Stimulated activated naive B cell treated with anti-CD40 and anti-IgM and Interleukin-4, amounts not matched to agents 10 μg/mL and 1 μg/mL and 100 μg/mL, for 72 hours (primary cell): ENCODE results near the gene FN3KRP.

Experiments
- ATAC-seq, 2 donors: fragments of 150-1000 bp; cut with Tn5 transposase; replicated peaks; 2 replicates each; pipeline ENCODE4 v1.10.0; 2021; ENCODE audit warnings: moderate library complexity in 1 of 2
- DNase-seq: peaks from one replicate; pipeline ENCODE4 v3.0.0; 2021
- H3K27ac Mint-ChIP-seq: one replicate; pipeline ENCODE4 v1.8.0; 2022; ENCODE audit warnings: mild to moderate bottlenecking, mixed read lengths
- H3K27me3 Mint-ChIP-seq, 2 donors: one replicate each; pipeline ENCODE4 v1.8.0; 2022; ENCODE audit warnings: mixed read lengths in 2 of 2
- H3K36me3 Mint-ChIP-seq, 2 donors: one replicate each; pipeline ENCODE4 v1.8.0; 2022; ENCODE audit warnings: mixed read lengths in 2 of 2, mild to moderate bottlenecking in 1 of 2
- H3K4me1 Mint-ChIP-seq, 2 donors: one replicate each; pipeline ENCODE4 v1.8.0; 2022; ENCODE audit warnings: mixed read lengths in 2 of 2, mild to moderate bottlenecking in 1 of 2
- H3K4me3 Mint-ChIP-seq, 2 donors: one replicate each; pipeline ENCODE4 v1.8.0; 2022; ENCODE audit warnings: mild to moderate bottlenecking in 2 of 2, mixed read lengths in 2 of 2, moderate library complexity in 1 of 2
- H3K9me3 Mint-ChIP-seq, 2 donors: one replicate each; pipeline ENCODE4 v1.8.0; 2022; ENCODE audit warnings: mixed read lengths in 2 of 2, mild to moderate bottlenecking in 1 of 2

Gene FN3KRP, protein sequence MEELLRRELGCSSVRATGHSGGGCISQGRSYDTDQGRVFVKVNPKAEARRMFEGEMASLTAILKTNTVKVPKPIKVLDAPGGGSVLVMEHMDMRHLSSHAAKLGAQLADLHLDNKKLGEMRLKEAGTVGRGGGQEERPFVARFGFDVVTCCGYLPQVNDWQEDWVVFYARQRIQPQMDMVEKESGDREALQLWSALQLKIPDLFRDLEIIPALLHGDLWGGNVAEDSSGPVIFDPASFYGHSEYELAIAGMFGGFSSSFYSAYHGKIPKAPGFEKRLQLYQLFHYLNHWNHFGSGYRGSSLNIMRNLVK

DNA sequence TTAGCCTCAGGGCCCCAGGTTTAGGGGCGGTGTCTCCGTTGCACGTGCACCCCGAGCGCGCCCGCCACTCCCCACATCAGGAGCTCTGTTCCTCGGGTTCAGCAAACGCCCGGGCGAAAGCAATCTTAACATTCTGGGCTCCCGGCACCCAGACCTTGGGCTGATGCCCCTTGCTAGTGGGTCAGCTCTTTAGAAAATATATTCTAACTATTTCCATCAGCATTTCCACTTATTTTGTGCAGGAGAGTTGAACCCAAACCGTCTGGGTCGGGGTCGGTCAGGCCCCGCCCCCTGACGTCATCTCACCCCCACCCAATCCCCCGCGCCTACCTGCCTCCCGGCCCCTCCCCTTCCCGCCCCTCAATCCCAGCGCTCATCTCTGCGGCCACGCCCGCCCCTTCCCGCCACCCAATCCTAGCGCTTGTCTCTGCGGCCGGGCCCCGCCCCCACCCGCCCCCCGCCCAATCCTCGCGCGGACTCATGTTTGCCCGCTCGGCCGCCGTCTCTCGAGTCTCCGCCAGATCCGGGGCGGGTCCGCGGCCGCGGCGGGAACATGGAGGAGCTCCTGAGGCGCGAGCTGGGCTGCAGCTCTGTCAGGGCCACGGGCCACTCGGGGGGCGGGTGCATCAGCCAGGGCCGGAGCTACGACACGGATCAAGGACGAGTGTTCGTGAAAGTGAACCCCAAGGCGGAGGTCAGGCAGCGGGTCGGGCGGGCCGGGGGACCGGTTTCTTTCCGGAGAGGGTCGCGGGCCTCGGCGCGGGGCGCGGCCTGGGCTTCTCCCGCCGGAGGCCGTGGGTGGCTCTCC, at the start of gene FN3KRP:
FN3KRP (plus strand) TSS at position 504 of the 808 bp plus-strand sequence; CDS start at position 554, 50 bp downstream.
- DNase-seq (peak; percentile 80), ATAC-seq (peak; percentile 91)
- Mint-ChIP-seq H3K27ac (peak within 1 kb of the TSS; percentile 92), H3K27me3 (no peaks in the 10 kb centered on the region), H3K4me1 (peaks cover 11 to 28% of the 10 kb centered on the region in 2 donors), H3K4me3 (peak within 1 kb of the TSS; percentile 93 to 94), H3K9me3 (no peaks in the 10 kb centered on the region), H3K36me3 (peaks cover 10 to 17% of the 10 kb centered on the region in 2 donors)

DNA sequence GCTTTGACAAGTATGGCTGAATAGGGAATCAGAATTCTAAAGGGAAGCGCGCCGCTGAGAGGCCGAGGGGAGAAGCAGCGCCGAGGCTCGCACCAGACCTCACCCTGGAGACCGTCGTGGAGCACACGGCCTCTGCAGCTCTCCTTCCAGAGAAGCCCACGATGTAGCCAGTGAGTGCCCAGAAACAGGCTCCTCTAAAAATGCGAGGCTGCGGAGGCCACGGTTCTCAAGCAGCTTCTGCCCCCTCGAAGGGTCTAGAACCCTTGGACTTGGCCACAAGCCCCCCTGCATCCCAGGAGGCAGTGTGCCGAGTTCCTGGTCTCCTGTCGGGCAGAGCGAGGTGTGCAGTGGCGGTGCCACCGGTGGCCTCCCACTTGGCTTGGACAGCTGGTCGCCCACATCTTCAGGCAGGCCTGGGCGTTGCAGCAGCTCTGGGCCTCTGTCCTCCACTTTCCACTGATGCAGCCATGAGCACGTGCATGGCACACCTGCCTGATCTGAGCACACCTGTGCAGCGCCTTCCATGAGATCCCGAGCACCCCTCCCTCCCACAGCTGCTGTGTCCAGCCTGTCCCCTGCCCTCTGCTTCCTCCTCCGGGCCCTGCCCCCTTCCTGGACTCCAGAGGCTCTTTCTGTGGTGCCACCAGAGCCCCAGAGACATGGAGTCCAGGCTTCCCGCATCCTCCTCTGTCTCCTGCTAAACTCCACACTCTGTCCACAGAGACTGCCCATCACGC, 49.4 kb upstream of the FN3KRP start:
- ATAC-seq, result no peak
- peaks cover 3 to 10% of the 10 kb centered on the region in 2 donors for H3K27me3 Mint-ChIP-seq
- H3K4me3 Mint-ChIP-seq, result no peak overlapping the region
- H3K9me3 Mint-ChIP-seq, result no peaks in the 10 kb centered on the region
- DNase-seq, result no peak
- peaks cover 5 to 13% of the 10 kb centered on the region in 2 donors for H3K4me1 Mint-ChIP-seq
- H3K36me3 Mint-ChIP-seq, result peaks cover 0 to 4% of the 10 kb centered on the region in 2 donors
- no peak overlapping the region for H3K27ac Mint-ChIP-seq

DNA sequence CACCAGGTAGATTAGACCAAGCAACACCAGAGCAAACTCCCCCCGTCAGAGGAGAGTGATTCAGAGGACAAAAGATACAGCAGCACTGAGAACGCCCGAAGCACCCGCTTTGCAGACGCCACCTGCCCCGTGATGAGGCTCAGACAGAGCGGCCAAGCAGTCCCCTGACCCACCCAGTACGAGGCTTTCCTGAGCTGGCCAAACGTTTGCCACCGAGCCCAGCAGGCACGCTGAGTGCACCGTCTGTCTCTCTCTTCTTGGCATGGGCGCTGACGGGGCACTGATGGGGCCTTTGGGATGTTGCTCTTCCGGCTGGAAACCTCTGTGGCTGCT, 48.9 kb upstream of the FN3KRP start:
- no peak for ATAC-seq
- Mint-ChIP-seq H3K4me1 (peaks cover 5 to 13% of the 10 kb centered on the region in 2 donors), H3K4me3 (no peak overlapping the region), H3K9me3 (no peaks in the 10 kb centered on the region), H3K27ac (no peak overlapping the region), H3K27me3 (peaks cover 3 to 10% of the 10 kb centered on the region in 2 donors), H3K36me3 (peaks cover 0 to 4% of the 10 kb centered on the region in 2 donors)
- DNase-seq, result no peak

DNA sequence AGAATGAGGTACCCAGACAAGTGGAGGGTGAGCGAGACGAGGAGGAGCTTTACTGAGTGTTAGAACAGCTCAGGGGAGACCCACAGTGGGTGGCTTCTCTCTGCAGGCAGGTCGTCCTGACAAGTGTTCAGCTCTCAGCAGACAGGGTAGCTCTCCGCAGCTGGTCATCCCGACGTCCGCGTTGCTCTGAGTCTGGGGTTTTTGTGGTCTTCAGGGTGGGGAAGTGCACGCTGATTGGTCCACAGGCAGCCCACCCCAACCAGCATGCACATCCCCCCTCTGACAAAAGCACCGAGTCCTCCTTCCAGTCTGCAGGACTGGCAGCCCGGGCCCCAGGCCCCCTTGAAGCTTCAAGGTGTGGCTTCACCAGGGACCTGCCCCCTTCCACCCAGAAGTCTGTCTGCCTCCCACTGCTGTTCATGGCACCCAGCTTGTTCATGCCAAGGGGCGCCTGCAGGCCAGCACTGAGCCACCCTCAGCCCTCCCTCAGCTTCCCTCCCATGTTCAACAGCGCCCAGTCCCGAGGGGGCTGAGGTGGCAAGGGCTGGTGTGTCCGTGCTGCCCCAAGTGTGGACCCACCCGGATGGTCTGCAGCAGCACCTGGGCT, 48.4 kb upstream of the FN3KRP start:
- H3K27ac Mint-ChIP-seq, result no peak overlapping the region
- peaks cover 3 to 10% of the 10 kb centered on the region in 2 donors for H3K27me3 Mint-ChIP-seq
- H3K36me3 Mint-ChIP-seq, result peaks cover 0 to 4% of the 10 kb centered on the region in 2 donors
- DNase-seq, result no peak
- peak overlapping the region; percentile 75 to 80 for H3K4me3 Mint-ChIP-seq
- peaks cover 5 to 13% of the 10 kb centered on the region in 2 donors for H3K4me1 Mint-ChIP-seq
- peak; percentile 36 to 41 for ATAC-seq
- no peaks in the 10 kb centered on the region for H3K9me3 Mint-ChIP-seq

DNA sequence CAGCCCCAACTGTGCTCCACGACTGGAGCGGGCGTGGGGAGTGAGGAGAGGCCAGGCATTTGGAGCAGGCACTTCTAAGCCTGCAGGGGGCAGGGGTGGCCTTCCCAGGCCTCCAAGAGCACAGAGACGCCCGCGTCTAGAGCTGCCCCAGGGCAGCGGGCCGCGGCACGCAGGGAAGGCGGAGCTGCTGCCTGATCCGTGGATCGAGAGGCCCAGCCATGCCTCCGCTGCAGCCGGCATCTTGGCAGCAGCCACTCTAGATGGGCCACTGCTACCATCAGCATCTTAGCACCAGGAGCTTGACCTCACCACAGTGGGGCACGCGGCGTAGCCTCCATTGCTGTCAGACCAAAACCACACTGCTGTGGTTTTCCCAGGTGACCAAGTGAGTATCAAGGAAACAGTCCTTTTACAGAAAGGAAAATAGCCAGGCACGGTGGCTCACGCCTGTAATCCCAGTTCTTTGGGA, 47.8 kb upstream of the FN3KRP start:
- Mint-ChIP-seq H3K4me1 (peaks cover 5 to 13% of the 10 kb centered on the region in 2 donors), H3K36me3 (peaks cover 0 to 4% of the 10 kb centered on the region in 2 donors), H3K27ac (no peak overlapping the region), H3K27me3 (peaks cover 3 to 10% of the 10 kb centered on the region in 2 donors), H3K4me3 (peak overlapping the region; percentile 75 to 80), H3K9me3 (no peaks in the 10 kb centered on the region)
- peak; percentile 56 for DNase-seq
- ATAC-seq, result peak; percentile 99

DNA sequence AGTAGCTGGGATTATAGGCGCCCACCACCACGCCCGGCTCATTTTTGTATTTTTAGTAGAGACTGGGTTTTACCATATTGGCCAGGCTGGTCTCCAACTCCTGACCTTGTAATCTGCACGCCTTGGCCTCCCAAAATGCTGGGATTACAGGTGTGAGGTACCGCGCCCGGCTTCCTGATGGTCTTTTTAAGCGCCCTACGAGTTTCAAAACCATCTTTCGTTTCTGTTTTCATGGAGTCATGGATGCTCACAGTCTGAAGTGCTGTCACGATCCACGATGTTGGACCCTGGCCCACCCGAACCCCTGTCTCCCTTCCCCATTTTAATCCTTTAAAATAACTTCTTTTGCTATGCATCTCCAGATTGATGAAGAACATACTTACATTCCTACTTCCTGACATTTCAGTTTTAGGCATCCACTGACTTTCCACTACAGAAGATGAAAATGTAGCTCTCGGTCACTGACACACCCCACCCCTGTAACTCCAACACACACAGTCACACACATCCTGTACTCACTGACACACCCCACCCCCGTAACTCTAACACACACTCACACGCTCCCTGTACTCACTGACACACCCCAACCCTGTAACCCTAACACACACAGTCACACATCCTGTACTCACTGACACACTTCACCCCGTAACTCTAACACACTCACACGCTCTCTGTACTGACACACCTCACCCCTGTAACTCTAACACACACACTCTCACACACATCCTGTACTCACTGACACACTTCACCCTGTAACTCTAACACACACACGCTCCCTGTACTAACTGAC, 45.6 kb upstream of the FN3KRP start:
- H3K27me3 Mint-ChIP-seq, result peaks cover 3 to 10% of the 10 kb centered on the region in 2 donors
- peaks cover 5 to 13% of the 10 kb centered on the region in 2 donors for H3K4me1 Mint-ChIP-seq
- no peaks in the 10 kb centered on the region for H3K9me3 Mint-ChIP-seq
- no peak overlapping the region for H3K4me3 Mint-ChIP-seq
- no peak for ATAC-seq
- DNase-seq, result no peak
- H3K36me3 Mint-ChIP-seq, result peaks cover 0 to 5% of the 10 kb centered on the region in 2 donors
- no peak overlapping the region for H3K27ac Mint-ChIP-seq

DNA sequence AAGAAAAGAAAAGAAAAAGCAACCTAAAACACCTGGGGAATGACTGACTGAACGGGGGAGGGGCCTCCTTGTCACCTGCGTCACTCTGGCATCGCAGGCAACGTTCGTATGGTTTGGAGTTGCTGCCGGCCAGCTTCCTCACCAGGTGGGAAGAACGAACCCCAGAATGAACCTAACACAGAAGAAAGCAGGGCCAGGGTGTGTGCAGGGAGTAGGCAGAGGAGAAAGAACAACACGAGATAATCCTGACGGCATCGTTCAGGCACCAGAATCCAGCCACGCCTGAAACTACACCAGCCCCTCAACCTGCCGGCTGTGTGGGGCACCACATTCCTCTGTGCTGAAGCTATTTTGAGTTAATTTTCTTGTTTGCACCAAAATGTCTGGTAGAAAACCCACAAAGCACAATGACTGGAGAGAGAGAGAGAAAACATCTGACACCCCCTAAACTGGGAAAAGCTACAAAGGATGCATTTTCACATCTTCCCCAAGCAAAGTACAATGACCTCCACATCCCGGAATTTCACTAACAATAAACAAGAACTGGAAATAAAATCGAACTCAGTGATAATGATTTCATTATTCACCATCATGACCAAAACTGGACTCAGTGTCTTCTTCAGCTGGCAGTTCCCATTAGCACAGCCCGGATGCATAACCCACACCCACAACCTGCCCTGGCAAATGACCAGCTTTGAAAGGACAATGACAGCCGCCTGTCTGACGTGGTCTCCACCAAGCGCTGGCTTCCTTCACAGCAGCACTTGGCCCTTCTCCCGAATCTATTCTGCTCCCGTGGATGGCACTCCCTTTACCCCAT, 41.6 kb upstream of the FN3KRP start:
- no peak for ATAC-seq
- Mint-ChIP-seq H3K36me3 (peaks cover 0 to 3% of the 10 kb centered on the region in 2 donors), H3K27ac (no peak overlapping the region), H3K27me3 (no peaks in the 10 kb centered on the region), H3K4me1 (no peaks in the 10 kb centered on the region), H3K4me3 (no peak overlapping the region), H3K9me3 (no peaks in the 10 kb centered on the region)
- no peak for DNase-seq

DNA sequence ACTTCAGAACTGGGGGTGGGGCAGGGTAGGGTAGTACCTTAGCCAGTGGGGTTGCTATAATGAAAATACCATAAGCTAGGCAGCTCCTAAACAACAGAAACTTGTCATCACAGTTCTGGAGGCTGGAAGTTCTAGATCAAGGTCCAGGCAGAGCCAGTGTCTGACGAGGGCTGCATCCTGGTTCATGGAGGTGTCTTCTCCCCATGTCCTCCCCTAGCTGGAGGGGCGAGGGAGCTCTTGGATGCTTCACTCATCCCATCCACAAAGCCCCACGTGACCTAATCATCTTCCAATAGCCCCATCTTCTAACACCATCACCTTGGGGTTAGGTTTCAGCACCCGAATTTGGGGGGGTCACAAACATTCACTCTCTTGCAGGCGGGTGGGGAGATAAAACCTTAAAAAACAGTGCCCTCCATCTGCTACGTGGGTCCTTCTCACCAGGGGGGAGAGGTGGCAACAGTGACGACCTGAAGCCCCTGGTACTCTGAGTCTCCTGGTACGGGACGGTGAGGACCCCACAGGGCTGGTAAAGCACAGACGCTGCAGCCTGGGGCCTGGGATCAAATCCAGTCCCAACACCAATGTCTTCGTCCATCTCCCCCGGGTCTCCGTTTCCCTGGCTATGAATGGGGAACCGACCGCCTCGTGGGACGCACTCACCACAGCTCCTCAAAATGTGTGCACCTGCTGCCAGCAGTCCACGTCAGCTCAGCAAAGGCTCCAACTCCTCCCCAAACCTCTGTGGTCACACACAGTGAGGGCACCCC, 40.8 kb upstream of the FN3KRP start:
- no peak overlapping the region for H3K4me3 Mint-ChIP-seq
- peaks cover 0 to 3% of the 10 kb centered on the region in 2 donors for H3K36me3 Mint-ChIP-seq
- no peak overlapping the region for H3K27ac Mint-ChIP-seq
- ATAC-seq (no peak), DNase-seq (no peak)
- H3K9me3 Mint-ChIP-seq, result no peaks in the 10 kb centered on the region
- no peaks in the 10 kb centered on the region for H3K27me3 Mint-ChIP-seq
- H3K4me1 Mint-ChIP-seq, result no peaks in the 10 kb centered on the region

DNA sequence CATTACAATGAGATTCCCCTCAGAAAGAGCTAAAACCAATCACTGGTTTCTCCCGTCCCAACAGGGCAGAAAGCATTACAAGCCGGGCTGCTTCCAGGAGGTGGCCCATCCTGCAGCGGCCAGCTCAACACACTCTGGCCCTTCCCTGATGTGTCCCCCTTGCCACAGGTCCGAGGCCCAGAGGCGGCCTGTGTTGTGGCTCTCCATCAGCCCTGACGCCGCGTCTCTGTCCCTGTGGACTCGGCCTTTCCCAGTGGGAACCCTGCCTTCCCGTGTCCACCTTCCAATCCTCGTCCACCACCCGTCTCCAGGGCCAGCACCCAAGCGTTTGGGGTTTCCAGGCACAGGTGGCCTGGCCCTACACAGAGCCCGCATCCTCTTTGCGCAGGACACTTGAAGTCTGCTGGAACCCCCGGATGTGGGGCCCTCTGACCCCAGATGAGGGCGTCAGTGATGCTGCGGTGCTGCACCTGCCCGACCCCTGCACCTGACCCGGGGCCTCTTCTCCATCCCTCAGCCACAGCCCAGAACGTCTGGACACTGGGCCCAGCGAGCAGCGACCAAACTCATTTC, 39.1 kb upstream of the FN3KRP start:
- no peak for ATAC-seq
- no peak overlapping the region for H3K4me3 Mint-ChIP-seq

DNA sequence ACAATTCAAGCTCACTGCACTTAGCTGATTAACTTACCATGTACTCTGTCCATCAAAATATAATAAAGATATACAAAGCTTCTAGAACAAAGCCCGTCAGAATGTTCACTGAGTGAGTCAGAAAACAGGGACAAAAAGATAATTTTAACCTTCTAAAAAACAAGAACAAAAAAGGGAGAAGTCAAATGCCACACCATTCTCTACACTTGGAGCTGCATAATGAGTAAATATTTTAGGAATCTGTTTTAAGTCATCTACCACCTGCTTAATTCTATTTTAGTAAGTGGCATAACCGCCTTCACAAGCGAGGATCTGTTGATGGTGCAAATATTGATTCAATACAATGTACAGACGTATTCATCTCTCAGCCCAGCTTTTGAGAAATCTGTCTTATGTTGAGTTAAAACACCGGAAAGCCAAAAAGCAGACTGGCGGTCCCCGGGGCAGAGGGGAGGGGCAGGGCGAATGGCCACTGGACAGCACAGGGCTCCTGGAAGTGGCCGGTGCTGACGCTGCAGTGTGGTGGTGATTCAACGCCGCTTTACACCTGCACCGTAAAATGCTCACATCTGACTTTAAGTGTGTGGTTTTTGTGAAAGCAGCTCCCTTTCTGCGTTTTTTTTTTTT, 38.1 kb upstream of the FN3KRP start:
- H3K9me3 Mint-ChIP-seq, result peaks cover 0 to 5% of the 10 kb centered on the region in 2 donors
- H3K36me3 Mint-ChIP-seq, result peaks cover 0 to 3% of the 10 kb centered on the region in 2 donors
- ATAC-seq (no peak), DNase-seq (no peak)
- no peaks in the 10 kb centered on the region for H3K4me1 Mint-ChIP-seq
- H3K27ac Mint-ChIP-seq, result no peak overlapping the region
- H3K27me3 Mint-ChIP-seq, result no peaks in the 10 kb centered on the region
- H3K4me3 Mint-ChIP-seq, result no peak overlapping the region

More for the DNA sequence above, 39.1 kb upstream of the FN3KRP start:
- H3K4me1 Mint-ChIP-seq, result no peaks in the 10 kb centered on the region
- H3K36me3 Mint-ChIP-seq, result peaks cover 0 to 3% of the 10 kb centered on the region in 2 donors
- no peak overlapping the region for H3K27ac Mint-ChIP-seq
- peaks cover 0 to 5% of the 10 kb centered on the region in 2 donors for H3K9me3 Mint-ChIP-seq
- DNase-seq, result no peak
- no peaks in the 10 kb centered on the region for H3K27me3 Mint-ChIP-seq

DNA sequence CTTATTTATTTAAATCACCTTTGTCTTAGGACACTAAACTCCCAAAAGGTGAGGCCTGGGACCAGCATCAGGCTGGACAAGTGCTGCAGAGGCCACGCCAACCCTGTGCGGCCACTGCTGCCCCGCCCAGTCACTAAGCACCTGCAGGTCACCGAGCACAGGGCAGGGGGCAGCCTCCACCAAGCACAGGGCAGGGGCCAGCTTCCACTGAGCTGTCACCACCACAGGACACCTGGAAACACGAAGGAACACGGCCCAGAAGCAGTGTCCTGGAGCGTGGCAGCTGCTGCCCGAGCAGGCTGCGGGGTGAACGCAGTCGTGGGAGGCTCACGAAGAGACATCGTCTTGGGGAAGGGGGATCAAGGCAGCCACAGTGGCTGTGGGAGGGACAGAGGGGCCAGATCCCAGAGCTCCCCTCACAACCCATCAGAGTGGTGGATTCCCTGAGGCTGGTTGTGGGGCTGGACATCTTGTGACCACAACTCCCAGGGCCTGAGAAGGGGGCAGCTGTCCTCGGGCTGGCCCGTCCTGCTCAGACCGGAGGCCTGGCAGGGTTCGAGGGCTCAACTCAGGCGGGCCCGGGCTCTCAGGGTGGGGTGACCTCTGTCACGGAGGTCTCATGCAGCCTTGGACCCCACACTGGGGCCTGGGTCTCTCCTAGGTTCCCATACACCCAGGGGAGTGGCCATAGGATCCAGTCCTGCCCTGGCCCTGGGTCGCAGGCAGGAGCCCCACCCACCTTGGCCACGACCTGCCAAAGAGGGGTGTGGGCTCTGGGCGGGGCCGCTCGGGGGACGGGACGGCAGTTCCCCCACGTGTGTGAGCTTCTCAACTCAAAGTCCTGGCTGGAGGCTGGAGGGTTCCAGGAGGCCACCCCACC, 36.7 kb upstream of the FN3KRP start:
- ATAC-seq (no peak), DNase-seq (no peak)

More for the DNA sequence above, 36.7 kb upstream of the FN3KRP start:
- peaks cover 0 to 5% of the 10 kb centered on the region in 2 donors for H3K9me3 Mint-ChIP-seq
- peaks cover 0 to 2% of the 10 kb centered on the region in 2 donors for H3K4me1 Mint-ChIP-seq
- H3K27me3 Mint-ChIP-seq, result no peaks in the 10 kb centered on the region
- no peak overlapping the region for H3K4me3 Mint-ChIP-seq
- peaks cover 0 to 1% of the 10 kb centered on the region in 2 donors for H3K36me3 Mint-ChIP-seq
- H3K27ac Mint-ChIP-seq, result no peak overlapping the region
